GM18520 (cell line): Measurements from ENCODE around the gene TIAM2.

ENCODE experiments used
- ATAC-seq: cut with Tn5 transposase; IDR thresholded peaks from one replicate; pipeline ENCODE4 v1.9.1; 2021; ENCODE audit not compliant: unreplicated experiment

Gene TIAM2

DNA sequence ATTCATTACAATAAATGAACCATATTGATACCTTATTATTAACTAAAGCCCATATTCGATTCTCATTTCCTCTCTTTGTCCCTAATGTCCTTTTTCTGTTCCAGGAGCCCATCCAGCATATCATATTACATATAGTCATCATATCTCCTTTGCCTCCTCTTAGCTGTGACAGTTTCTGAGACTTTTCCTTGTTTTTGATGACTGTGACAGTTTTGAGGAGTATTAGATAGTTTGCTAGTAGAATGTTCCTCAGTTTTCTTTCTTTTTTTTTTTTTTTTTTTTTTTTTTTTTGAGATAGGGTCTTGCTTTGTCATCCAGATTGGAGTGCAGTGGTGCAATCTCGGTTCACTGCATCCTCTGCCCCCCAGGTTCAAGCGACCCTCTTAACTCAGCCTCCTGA lies 61.6 kb downstream of the TIAM2 start:
- ATAC-seq, result no peak

DNA sequence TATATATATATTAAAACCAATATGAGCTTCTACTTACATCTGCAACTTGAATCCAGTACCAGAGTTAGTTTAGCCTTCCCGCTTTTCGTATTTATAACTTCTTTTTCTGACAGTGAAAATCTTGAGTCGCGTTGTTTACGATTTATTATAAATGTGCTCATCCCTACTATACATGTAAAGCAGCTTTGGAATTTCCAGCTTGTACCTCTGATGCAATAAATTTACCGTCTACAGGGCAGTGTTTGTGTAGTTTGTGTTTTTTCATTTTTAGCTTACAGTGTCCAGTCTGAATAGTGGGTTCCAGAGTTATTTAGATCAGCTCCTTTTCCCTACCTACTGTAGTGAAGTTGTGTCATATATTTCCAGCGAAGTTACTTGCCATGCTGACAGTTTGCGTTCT lies 66.3 kb downstream of the TIAM2 start:
- ATAC-seq, result no peak

GRCh38 chr6:155062866-155063341 lies 67.8 kb downstream of the TIAM2 start:
- ATAC-seq, result no peak

DNA sequence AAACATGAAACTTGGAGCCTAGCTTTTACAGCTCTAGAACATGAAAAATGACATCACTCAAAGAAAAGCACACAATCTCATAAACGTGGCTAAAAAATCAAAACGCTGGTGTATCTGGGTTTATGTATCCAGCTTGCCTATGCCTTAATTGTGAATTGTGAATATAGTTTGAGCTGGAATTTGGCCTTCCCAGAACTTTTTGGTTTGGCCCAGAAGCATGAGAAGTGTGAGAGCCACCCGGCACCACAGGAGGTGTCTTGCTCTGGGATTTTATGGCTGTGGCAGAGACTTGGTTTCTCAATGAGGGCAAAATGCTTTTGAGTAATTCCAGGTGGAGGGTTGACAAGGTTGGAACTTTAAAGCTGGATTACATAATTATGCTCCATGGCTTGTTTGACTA lies 69.2 kb downstream of the TIAM2 start:
- ATAC-seq, result no peak

DNA sequence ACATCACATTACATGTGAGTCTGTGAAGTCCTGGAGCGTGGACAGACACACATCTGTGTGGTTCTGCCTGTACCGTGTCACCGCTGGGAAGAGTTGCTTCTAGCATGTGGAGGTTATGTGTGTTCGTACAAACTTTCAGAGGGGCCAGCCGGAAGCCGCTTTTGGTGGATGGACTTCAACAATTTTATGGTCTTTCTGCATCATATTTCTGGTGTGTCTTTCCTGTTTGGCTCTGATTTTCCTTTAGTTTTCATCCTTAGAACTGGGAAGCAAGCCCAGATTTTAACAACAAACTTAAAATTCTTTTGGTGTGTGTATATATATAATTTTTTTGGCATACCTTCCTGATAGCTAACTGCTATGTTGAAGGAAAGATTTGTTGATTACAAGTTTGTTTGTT lies 71.2 kb downstream of the TIAM2 start:
- ATAC-seq, result no peak

DNA sequence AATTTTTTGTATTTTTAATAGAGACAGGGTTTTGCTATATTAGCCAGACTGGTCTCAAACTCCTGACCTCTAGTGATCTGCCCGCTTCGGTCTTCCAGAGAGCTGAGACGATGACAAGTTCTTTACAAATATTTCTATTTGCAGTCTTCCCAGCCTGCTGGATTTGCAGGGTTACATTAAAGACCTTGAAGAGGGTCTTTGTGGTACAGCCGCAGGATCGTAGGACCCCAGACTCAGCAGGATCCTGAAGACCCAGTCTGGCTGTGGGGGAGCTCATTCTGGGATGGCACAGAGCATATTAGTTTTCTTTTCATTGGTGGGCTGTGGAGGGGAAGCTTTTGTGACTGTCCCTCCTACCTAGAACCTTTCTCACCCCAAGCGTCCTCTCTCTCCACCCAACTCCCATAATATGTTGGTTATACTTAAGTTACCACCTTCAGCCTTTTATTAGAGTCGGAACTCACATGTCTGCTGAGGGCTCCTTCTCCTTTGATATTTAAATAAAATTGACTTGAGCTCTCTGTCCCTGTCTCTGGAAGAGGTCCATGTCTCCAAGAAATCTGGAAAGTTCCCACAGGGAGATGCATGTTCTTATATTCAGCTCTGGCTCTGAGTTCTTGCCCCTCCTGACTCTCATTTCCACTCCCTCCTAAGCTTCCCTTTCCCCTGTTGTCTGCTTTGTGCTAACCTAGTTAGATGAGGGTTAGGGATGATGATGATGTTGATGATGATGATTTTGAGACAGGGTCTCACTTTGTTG lies 72.0 kb downstream of the TIAM2 start:
- no peak for ATAC-seq

DNA sequence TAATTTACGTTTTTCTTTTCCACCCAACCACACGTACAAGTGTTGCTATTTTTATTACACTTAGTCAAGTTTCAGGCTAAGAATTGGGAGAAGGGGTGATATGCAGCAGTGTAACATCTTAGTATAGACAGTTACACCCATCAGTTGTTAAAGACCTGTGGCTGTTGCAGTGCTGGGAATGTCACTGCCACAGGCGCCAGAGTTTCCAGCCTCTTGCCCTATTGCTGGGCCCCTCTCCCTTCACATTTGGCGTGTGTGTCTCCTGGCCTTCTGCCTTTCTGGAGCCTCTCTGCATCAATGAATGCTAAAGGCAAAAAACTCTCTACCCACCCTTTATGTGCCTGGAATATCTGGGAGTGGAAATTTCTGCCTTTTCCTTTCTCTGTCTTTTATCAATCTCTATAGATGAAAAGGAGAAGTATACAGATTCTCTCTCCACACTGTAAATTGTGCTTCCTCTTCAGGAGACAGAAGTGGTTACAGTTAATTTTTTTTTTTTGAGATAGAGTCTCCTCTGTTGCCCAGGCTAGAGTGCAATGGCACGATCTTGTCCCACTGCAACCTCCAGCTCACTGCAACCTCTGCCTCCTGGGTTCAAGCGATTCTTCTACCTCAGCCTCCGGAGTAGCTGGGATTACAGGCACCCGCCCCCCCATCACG lies 73.0 kb downstream of the TIAM2 start:
- no peak for ATAC-seq

DNA sequence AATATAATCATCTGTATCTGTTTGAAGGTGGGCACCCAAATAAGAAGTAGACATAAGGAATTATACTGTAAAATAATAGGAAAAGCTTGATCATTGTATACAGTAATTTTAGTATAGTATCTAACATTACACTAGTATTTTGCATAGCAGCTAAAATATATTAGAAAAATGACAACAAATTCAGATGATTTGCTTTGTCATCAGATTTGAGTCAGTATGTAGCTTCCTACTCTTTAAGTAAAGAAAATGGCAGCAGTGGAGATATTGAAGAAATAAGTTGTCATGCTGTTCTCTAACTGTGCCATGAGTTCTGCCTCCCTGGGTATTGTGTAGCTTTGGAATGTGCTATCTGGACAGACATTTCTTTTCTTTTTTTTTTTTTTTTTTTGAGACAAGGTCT lies 74.4 kb downstream of the TIAM2 start:
- ATAC-seq, result no peak

DNA sequence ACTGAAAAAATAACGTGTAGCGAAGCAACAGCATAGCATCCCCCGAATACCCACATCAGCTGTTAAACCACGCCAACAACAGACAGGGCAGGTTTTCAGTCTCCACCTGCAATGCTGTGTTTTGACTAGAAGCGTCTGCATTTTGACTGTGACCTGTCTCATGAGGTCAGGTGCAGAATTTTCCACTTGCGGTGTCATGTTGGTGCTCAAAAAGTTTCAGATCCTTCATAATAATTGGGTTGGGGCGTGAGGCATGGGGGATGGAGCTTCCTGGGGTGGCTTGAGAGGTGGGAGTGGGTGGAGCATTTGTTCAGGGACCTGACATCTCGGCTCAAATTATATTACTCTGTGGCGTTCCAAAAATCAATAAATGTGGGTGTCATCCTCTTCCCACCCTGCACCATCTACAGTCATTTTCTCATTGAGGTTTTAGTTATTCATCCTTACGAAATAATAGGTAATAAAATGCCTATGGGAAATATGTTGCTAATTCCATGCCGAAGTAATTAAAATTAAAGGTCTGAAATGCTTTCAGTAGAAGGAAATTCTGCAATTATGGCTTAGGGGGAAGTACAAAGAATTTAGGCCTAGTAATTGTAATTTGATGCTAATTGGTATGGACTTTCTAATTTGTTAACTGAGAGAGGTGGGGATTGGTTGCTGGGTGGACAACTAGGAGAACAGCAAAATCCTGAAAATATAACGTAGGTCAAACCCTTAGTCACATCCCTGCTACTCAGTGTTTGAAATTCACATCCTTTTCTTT lies 81.0 kb downstream of the TIAM2 start:
- no peak for ATAC-seq

DNA sequence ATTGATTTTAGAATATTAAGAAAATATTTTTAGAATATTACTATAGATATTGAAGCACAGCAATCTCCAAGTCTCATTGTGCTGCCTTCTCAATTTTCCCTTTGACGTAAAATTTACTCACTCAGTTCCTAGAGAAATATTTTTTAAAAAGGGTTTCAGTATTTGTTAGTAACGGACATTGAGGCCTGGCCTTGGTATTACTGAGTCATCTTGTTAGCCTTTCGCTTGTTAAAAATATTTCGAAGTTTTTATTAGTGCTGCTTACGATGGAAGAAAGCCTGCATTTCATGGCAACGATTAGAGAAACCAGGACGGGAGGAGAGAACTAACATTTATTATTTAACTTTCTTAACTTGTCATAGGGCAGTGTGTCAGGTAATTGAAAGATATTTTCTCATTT lies 82.2 kb downstream of the TIAM2 start:
- no peak for ATAC-seq

DNA sequence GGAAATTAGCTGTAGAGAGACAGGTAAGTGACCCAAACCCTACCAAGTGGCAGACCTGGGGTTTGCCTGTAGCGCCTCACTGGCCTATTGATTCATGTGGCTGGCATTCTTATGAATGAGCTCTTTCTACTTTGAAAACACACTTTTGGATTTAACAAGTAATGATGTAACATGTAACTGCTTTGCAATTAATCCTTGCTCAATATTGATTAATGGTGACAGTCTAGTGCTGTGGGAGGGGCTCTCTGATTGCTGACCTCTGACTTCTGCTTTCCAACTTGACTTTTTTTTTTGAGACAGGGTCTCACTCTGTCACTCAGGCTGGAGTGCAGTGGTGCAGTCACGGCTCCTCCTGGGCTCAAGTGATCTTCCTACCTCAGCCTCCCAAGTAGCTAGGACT lies 82.7 kb downstream of the TIAM2 start:
- no peak for ATAC-seq

GRCh38 chr6:155078331-155078745 lies 83.2 kb downstream of the TIAM2 start:
- ATAC-seq, result no peak

GRCh38 chr6:155079985-155080452 lies 84.9 kb downstream of the TIAM2 start:
- no peak for ATAC-seq

GRCh38 chr6:155080881-155081845 lies 86.0 kb downstream of the TIAM2 start:
- ATAC-seq, result no peak

GRCh38 chr6:155084431-155085123 lies 89.5 kb downstream of the TIAM2 start:
- ATAC-seq, result no peak

GRCh38 chr6:155085582-155086257 lies 90.6 kb downstream of the TIAM2 start:
- no peak for ATAC-seq

- ATAC-seq, result no peak
These were observed 93.7 kb downstream of the TIAM2 start for GRCh38 chr6:155088856-155089255.

- ATAC-seq, result no peak
These were observed 94.6 kb downstream of the TIAM2 start for GRCh38 chr6:155089746-155090145.

DNA sequence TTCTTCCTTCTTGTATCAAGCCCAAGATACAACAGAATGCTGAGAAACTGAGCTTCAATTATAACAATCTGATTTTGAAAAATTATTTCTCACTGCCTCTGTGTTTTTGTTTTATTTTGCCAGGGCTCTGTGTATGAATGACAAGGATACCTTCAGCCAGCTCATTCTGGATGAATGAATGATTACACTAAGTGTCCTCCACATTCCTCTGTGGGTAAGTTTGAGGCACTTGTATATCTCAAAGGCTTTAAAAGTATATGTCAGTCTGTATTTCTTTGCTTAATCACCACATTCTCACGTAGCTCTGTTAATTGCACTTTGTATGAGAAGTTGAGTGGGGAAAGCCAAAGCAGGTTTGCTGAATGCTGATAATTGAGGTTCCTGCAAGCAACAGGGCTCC lies 95.1 kb downstream of the TIAM2 start:
- ATAC-seq, result no peak
